ENCODE measurements around the gene XRCC5. TPM values are rescaled to one million over a fixed set of nuclear protein-coding genes. Genes with fewer than 3 reads are reported as not detected.

The XRCC5 gene
- total RNA-seq, 1 experiment from 2014 or later: 224 TPM

DNA sequence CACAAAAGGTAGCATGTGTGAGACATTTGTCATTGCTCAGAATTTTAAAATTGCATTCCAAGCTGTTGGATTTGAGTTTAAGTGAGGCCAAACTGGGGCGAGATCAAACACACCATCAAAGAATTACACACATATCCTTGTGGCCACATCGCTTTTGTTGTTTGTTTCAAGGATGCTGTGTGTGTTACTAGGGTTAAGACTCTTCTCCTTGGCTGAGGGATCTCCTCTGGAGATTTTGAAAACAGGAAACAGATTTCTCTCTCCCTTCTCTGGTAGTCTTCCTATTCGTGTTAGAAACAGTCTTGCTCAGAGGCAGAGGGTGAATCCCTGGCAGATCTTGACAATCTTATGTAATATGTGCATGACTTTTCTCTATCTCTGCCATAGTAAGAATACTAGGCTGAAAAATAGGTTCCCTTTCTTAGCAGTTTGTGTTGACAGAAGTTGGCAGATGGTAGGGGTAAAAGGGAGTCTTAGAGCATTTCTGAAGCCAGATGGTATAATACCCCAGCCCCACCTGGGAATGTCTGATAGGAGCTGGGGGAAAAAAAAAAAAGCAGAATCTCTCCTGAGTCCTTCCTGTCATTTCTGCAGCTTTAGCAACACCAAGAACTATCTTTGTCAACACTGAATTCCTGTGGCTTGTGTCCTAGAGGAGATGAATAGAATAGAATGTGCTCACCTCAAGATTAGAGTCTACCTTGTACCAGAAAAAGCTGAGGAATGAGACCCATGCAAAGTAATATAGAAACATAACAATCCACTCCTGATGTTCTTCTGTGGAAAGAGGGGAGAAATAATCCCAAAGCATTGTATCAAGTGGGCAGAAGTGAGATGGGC is 101.8 kb downstream of the XRCC5 start:
- in situ Hi-C loops (cut with HindIII; ENCODE audit: low pct_unique_long_range_greater_than_20kb, low sequenced_read_pairs): no loop called here
- DNase-seq (ENCODE audit: low read depth): no peak

DNA sequence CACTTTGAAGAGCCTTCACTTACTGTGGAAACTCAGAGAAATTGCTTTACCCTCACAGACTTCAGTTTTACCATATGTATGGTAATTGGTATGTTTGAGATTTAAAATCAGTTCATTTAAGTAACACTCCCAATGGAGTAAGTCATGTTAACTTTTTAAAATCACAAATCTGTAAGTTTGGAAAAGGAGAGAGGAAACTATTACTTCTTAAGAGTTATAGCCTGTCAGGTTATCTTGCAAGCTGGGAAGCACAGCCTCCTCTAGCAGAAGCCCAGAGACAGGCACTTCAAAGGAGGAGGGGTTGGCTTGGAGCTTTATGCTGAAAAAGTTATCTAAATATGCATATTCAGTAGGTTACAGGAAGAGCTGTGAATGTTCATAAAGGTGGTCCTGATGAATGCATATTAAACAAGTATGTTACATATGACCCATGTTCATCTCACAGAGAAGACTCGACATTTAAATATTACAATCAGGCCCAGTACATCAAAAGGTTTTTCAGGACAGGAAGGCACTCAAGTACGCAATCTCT is 102.5 kb downstream of the XRCC5 start:
- in situ Hi-C loops (cut with HindIII; ENCODE audit: low pct_unique_long_range_greater_than_20kb, low sequenced_read_pairs): no loop called here
- DNase-seq (ENCODE audit: low read depth): no peak

DNA sequence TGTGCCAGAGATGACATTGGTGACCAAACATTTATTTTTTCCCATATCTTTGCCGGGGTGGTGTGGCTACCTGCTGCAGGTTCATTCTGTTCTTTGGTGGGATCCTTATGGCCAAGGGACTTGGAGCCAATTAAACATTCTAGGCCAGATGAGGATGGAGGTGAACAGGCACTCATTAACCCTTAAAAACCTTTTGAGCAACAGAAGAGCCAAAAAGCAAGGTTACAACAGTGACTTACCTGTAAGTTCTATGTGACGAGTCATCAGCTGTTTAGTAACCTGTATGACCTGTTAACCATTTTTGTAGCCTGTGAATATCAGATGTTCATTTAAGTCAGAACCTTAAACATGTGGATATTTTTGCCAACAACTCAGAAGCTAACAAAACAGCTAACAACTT is 105.6 kb downstream of the XRCC5 start:
- no peak for DNase-seq (ENCODE audit: low read depth)
- in situ Hi-C loops (cut with HindIII; ENCODE audit: low pct_unique_long_range_greater_than_20kb, low sequenced_read_pairs): no loop called here

DNA sequence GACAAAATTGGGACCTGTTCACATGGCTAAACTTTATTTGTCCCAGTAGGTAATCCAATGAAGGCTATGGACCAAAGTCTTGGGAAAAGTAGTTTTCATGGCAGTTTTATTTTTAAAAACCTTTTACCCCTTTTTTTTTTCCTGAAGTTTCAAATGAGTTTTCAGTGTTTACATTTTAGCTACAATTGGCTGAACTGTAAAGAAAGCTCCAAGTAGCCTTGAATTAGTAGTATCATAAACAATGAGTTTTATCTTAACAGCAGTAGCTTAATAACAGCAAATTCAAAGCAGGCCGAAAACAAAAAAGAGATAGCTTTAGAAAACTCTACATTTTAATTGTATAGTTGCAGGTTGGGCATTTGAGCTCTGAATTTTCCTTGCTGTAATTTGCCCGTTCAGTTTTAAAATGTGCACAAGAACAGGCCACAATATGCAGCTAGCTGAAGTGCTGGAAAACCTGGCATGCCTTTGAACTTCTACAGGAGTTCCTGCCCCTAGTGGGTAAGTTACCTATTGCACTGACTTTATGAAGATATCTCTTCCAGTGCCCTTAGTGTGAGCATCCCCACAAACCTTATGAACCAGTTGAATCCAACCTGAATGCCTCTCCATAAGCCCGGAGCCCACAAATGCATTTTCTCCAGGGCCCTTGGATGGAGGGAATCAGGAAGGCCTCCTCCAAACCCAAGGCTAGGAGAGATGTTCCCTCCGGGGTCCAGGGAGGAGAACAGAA is 106.7 kb downstream of the XRCC5 start:
- DNase-seq (ENCODE audit: low read depth): no peak
- in situ Hi-C loops (cut with HindIII; ENCODE audit: low pct_unique_long_range_greater_than_20kb, low sequenced_read_pairs): no loop called here

DNA sequence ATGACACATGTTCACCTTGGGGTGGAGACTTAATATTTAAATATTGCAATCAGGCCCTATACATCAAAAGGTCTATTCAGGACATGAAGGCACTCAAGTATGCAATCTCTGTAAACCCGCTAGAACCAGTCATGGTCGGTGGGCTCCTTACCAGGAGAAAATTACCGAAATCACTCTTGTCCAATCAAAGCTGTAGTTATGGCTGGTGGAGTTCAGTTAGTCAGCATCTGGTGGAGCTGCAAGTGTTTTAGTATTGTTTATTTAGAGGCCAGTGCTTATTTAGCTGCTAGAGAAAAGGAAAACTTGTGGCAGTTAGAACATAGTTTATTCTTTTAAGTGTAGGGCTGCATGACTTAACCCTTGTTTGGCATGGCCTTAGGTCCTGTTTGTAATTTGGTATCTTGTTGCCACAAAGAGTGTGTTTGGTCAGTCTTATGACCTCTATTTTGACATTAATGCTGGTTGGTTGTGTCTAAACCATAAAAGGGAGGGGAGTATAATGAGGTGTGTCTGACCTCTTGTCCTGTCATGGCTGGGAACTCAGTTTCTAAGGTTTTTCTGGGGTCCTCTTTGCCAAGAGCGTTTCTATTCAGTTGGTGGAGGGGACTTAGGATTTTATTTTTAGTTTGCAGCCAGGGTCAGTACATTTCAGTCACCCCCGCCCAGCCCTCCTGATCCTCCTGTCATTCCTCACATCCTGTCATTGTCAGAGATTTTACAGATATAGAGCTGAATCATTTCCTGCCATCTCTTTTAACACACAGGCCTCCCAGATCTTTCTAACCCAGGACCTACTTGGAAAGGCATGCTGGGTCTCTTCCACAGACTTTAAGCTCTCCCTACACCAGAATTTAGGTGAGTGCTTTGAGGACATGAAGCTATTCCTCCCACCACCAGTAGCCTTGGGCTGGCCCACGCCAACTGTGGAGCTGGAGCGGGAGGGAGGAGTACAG is 108.1 kb downstream of the XRCC5 start:
- in situ Hi-C loops (cut with HindIII; ENCODE audit: low pct_unique_long_range_greater_than_20kb, low sequenced_read_pairs): no loop called here
- peak; percentile 45 for DNase-seq (ENCODE audit: low read depth)

DNA sequence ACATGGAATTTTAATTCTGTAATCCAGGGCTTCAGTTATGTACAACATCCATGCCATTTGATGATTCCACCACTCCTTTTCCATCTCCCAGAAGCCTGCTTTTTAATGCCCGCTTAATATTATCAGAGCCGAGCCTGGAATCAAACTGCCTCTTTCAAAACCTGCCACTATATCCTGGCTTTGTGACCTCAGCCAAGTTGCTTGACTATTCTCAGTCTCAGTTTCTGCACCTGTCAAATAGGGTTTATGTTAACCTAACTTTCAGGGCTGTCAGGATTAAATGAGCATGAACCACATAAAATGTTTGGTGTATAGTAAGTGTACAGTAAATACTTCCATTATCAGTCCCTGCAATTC is 108.7 kb downstream of the XRCC5 start:
- in situ Hi-C loops (cut with HindIII; ENCODE audit: low pct_unique_long_range_greater_than_20kb, low sequenced_read_pairs): no loop called here
- DNase-seq (ENCODE audit: low read depth): no peak

DNA sequence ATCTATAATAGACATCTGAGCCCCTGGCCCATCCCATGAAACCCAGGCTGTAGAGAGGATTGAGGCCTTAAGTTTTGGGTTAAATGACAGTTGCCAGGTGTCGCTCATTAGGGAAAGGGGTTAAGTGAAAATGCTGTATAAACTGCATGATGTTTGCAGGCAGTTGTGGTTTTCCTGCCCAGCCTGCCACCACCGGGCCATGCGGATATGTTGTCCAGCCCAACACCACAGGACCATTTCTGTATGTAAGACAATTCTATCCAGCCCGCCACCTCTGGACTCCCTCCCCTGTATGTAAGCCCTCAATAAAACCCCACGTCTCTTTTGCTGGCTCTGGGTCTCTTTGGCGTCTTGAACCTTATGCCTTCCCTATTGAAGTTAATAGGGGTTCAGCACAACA is 110.7 kb downstream of the XRCC5 start:
- DNase-seq (ENCODE audit: low read depth): no peak

DNA sequence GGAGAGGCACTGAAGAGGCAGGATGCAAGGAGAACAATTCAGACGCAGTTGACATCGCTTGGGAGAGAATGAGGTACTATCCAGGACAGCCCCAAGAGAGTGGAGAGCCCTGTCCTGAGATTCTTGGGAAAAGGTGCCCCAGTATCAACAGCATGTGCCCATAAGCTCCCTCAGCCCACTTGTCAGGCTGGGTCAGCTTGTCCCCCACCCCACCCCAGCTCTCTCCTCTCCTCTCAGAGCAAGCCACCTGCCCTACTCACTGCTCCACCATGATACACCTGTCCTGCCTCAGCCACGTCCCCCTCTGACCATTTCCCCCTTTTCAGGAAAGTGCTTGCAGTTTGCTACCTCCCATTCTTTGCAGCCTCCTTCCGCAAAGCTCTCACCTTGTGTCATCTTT is 111.8 kb downstream of the XRCC5 start:
- in situ Hi-C loops (cut with HindIII; ENCODE audit: low pct_unique_long_range_greater_than_20kb, low sequenced_read_pairs): no loop called here
- no peak for DNase-seq (ENCODE audit: low read depth)

More for the DNA sequence above, 110.7 kb downstream of the XRCC5 start:
- in situ Hi-C loops (cut with HindIII; ENCODE audit: low pct_unique_long_range_greater_than_20kb, low sequenced_read_pairs): no loop called here

DNA sequence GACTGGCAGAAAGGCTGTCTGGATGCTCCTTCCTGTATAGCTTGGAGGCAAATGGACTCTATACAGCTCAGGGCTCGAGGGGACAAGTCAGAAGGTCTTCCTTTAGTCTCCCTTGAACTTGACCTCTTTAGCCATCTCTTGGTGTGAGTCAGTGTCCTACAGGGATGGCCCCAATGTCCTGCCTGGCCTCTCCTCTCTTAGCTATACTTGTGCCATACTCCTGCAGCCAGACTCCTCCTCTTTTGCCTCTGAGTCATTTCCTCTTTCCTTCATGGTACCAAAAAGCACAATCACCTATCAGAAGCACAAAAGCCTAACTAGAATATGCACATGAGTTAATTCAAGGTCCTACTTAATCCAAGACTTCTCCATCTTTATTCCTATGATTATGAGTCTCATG is 112.7 kb downstream of the XRCC5 start:
- in situ Hi-C loops (cut with HindIII; ENCODE audit: low pct_unique_long_range_greater_than_20kb, low sequenced_read_pairs): no loop called here
- no peak for DNase-seq (ENCODE audit: low read depth)

DNA sequence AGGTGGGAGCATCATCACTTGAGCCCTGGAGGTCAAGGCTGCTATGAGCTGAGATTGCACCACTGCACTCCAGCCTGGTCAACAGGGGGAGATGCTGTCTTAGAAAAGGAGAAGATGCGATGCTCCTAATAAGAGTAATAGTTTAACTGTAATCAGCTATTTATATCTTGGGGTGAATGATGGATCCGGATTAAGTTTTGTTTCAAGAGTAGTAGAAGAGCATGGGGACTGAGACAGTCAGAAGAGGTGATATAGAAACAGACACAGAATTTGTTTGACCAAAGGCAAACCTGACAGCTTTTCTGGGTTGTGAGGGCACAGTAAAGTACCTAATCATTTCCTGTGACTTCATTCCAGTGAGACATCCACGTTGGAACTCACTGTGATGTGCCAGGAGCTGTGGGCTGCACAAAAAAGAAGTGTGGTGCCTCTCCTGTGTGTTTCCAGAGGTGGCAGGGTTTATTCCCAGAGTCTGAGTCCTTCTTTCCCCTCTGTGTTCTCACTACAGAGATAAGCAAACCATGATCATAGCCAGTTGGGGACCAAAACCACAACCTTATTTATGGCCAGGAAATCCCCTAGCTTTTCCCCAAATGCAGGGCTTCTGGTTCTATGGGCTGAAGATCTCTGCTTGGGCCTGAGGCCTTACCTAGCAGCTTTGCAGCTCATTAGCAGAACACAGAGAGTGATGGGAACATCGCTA is 113.7 kb downstream of the XRCC5 start:
- no peak for DNase-seq (ENCODE audit: low read depth)
- in situ Hi-C loops (cut with HindIII; ENCODE audit: low pct_unique_long_range_greater_than_20kb, low sequenced_read_pairs): no loop called here

DNA sequence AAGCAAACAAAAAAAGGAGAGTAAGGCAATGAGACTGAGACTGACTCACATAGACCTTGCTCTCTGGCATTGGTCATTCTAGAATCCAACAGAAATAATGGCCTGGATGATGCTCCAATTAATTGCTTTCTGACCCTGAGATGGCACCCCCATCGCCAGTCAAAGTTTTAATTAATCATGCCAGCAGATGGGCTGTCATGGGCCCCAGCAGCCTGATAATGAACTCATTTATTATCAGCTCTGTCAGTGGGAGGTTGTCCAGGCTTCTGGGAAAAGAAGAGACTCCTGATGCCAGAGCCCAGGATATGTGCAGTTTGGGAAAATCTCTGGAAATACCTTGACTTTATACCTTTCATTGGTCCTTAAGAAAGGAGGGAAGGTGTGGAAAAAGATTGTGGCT is 115.2 kb downstream of the XRCC5 start:
- no peak for DNase-seq (ENCODE audit: low read depth)
- in situ Hi-C loops (cut with HindIII; ENCODE audit: low pct_unique_long_range_greater_than_20kb, low sequenced_read_pairs): no loop called here

DNA sequence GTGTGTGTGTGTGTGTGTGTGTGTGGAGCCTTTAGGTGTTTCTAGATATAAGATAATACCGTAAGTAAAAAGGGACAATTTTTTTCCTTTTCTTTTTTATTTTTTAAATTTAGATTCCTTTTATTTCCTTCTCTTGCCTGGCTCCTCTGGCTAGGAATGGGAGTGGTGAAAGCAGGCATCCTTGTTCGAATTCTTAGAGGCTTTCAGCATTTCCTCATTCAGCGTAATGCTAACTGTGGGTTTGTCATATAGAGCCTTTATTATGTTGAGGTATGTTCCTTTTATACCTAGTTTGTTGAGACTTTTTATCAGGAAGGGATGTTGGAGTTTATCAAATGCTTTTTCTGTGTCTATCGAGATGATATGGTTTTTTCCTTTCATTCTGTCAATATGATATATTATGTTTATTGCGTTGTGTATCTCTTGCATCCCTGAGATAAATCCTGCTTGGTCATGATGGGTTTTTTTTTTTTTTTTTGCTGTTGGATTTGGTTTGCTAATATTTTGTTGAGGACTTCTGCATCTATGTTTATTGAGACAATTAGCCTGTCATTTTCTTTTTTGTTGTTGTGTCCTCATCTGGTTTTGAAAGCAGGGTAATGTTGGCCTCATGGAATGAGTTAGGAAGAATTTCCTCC is 120.2 kb downstream of the XRCC5 start:
- DNase-seq (ENCODE audit: low read depth): no peak
- in situ Hi-C loops (cut with HindIII; ENCODE audit: low pct_unique_long_range_greater_than_20kb, low sequenced_read_pairs): no loop called here

DNA sequence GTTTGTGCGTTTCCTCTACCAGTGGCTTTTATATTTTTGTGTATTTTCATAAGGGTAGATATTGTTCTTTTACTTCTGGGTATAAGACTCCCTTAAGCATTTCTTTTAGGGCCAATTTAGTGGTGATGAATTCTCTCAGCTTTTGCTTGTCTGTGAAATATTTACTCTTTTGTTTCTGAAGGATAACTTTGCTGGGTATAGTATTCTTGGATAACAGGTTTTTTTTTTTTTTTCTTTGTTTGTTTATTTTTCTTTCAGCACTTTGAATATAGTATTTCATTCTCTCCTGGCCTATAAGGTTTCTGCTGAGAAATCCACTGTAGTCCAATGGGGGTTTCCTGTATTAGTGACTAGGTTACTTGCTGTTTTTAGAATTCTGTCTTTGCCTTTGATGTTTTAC is 122.7 kb downstream of the XRCC5 start:
- no peak for DNase-seq (ENCODE audit: low read depth)
- in situ Hi-C loops (cut with HindIII; ENCODE audit: low pct_unique_long_range_greater_than_20kb, low sequenced_read_pairs): no loop called here

DNA sequence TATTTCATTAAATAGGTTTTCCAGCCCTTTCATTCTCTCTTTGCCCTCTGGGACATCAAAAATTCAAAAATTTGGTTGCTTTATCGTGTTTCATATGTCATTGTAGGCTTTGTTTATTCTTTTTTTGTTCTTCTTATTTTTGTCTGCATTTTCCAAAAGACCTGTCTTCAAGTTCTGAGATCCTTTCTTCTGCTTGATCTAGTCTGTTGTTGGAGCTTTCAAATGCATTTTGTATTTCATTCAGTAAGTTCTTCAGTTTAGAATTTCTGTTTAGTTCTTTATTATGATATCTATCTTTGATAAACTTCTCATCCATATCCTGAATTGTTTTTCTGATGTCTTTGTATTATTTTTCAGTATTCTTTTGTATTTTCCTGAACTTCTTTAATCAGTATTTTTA is 123.6 kb downstream of the XRCC5 start:
- DNase-seq (ENCODE audit: low read depth): no peak
- in situ Hi-C loops (cut with HindIII; ENCODE audit: low pct_unique_long_range_greater_than_20kb, low sequenced_read_pairs): no loop called here

DNA sequence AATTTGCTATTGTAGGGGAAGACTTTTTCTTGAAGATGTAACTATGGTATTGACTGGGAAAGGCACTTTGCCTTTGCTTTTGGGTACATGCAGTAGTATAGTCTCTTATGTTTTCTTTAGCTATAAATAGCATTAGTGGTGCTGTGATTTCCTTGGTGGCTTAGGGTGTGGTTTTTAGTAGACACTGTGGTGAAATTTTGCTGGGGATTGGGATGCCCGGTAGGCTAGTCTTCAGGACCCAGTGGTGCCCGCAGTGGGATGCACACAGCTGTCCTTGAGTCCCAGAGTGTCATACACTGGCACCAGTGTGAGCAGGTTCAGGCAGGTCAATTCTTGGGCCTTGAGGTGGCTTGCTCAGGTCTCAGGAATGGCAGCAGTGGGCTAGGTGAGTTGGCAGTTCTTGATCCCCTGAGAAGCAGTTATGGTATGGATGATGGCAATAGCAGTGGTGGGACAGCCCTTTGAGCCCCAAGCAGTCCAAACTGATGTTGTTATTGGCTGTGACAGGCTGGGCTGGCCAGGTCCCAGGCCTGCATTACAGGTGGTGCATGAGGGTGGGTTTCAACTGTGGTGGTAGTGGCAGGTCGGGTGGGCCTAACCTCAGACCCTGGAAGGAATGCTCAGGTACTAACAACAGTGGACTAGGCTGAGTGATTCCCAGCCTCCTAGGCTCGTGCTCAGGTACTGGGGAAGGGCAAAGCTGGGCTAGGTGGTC is 124.3 kb downstream of the XRCC5 start:
- in situ Hi-C loops (cut with HindIII; ENCODE audit: low pct_unique_long_range_greater_than_20kb, low sequenced_read_pairs): no loop called here
- no peak for DNase-seq (ENCODE audit: low read depth)

DNA sequence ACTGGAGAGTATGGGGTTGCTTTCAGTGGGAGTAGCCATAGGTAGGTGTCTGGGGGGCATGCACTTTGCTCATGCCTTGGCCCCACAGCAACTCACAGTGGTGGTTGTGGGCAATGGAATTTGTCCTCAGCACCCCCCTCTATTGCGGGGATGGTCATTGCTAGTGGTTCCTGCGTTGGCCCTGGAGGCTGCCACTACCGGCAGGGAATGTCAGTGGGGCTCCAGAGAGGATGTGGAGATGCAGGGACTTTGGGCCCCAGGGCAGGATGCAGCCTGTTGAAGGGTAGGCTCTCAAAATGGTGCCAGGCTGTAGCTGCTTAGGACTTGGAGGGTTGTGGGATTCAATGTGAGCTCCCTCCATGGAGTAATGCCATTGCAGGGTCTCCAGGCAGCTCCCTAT is 125.0 kb downstream of the XRCC5 start:
- no peak for DNase-seq (ENCODE audit: low read depth)
- in situ Hi-C loops (cut with HindIII; ENCODE audit: low pct_unique_long_range_greater_than_20kb, low sequenced_read_pairs): no loop called here

DNA sequence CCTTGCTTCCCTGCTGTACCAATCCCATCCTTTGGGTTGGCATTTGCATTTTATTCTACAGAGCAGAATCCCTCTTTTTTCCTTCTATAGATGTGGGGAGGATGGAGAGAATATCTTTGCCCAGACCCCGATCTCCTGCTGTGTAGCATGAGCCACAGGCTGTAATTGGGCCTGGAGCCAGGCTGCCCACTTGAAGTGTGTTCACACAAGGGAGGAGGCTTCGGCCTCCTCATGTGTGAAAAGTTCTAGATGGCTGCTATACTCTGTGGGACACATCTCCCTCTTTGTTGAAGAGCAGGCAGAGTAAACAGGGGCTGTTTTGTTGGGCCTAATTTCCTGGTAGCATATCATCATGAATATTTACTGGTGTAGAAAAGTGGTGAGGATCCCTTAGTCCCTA is 126.3 kb downstream of the XRCC5 start:
- in situ Hi-C loops (cut with HindIII; ENCODE audit: low pct_unique_long_range_greater_than_20kb, low sequenced_read_pairs): no loop called here
- no peak for DNase-seq (ENCODE audit: low read depth)

All from Caki2 (cell line).